Stimulated activated CD8-positive, alpha-beta memory T cell treated with anti-CD3 and anti-CD28 coated beads, Interleukin-12 subunit alpha, Interleukin-12 subunit beta, amount 100 ng/mL, for 24 hours (primary cell): ENCODE data around the gene RSPH9.
A peak's percentile ranks its signal among the peaks of the same experiment; 100 is the strongest.
"Not testable (repeated sequence)": the region's sequence is repeated elsewhere in the genome, so short reads cannot be mapped to it uniquely, and the experiment has no call there.

Experiments used
- DNase-seq: peaks from one replicate; pipeline ENCODE4 v3.0.0-alpha.2; 2020; ENCODE audit errors: extremely low read depth

The RSPH9 gene

GRCh38 chr6:43629104-43629504 is 15.7 kb upstream of the RSPH9 start, which contains the start of gene GTPBP2:
Gene GTPBP2, minus strand, starts transcription at chr6:43629264. Its CDS starts 102 bp downstream, at chr6:43629162.
- DNase-seq, result peak; percentile 90

- DNase-seq, result peak; percentile 76
Measured at GRCh38 chr6:43629505-43630300, 15.1 kb upstream of the RSPH9 start.

- DNase-seq, result no peak
Measured at GRCh38 chr6:43630980-43631619, 13.7 kb upstream of the RSPH9 start.

- not testable (repeated sequence) for DNase-seq
Measured at GRCh38 chr6:43633002-43633401, 11.8 kb upstream of the RSPH9 start.

GRCh38 chr6:43634702-43635303 is 10.0 kb upstream of the RSPH9 start:
- DNase-seq, result no peak

- peak; percentile 75 for DNase-seq
Measured at GRCh38 chr6:43635387-43636307, 9.2 kb upstream of the RSPH9 start, which contains the start of gene MAD2L1BP. Gene MAD2L1BP, plus strand, starts transcription at chr6:43635840. Its CDS starts 36 bp downstream, at chr6:43635876.

GRCh38 chr6:43636308-43636659 is 8.6 kb upstream of the RSPH9 start:
- DNase-seq, result no peak

GRCh38 chr6:43639984-43640800 is 4.6 kb upstream of the RSPH9 start:
- no peak for DNase-seq

GRCh38 chr6:43645613-43645964 is 753 bp downstream of the RSPH9 start:
- DNase-seq, result no peak

GRCh38 chr6:43647613-43648012 is 2.8 kb downstream of the RSPH9 start:
- no peak for DNase-seq

GRCh38 chr6:43648248-43648647 is 3.4 kb downstream of the RSPH9 start:
- DNase-seq, result no peak

- DNase-seq, result not testable (repeated sequence)
Measured at GRCh38 chr6:43652822-43653221, 8.0 kb downstream of the RSPH9 start.

GRCh38 chr6:43657221-43657802 is 12.5 kb downstream of the RSPH9 start:
- no peak for DNase-seq

GRCh38 chr6:43658161-43658560 is 13.3 kb downstream of the RSPH9 start:
- no peak for DNase-seq

GRCh38 chr6:43662948-43663347 is 18.1 kb downstream of the RSPH9 start:
- not testable (repeated sequence) for DNase-seq

- no peak for DNase-seq
Measured at GRCh38 chr6:43665376-43665775, 20.5 kb downstream of the RSPH9 start.

GRCh38 chr6:43666196-43666920 is 21.5 kb downstream of the RSPH9 start:
- no peak for DNase-seq

GRCh38 chr6:43667245-43668150 is 22.7 kb downstream of the RSPH9 start:
- DNase-seq, result peak; percentile 52
